GM21786 (cell line): ENCODE results near the gene VEPH1.

ENCODE experiments used
- ATAC-seq: cut with Tn5 transposase; IDR thresholded peaks from one replicate; pipeline ENCODE4 v1.9.1; 2021; ENCODE audit not compliant: unreplicated experiment

Gene VEPH1

GRCh38 chr3:157502916-157503595, at the start of gene VEPH1:
TSS of gene VEPH1 (minus strand) at chr3:157503416. CDS start at chr3:157495349, 8,067 bp downstream.
- no peak for ATAC-seq

GRCh38 chr3:157551961-157552360, 48.7 kb upstream of the VEPH1 start:
- no peak for ATAC-seq

GRCh38 chr3:157549498-157549897, 46.3 kb upstream of the VEPH1 start:
- ATAC-seq, result no peak

GRCh38 chr3:157544501-157545130, 41.4 kb upstream of the VEPH1 start:
- ATAC-seq, result no peak

GRCh38 chr3:157543501-157544035, 40.4 kb upstream of the VEPH1 start:
- no peak for ATAC-seq

GRCh38 chr3:157542711-157543500, 39.7 kb upstream of the VEPH1 start:
- no peak for ATAC-seq

GRCh38 chr3:157541506-157542236, 38.5 kb upstream of the VEPH1 start:
- ATAC-seq, result no peak

GRCh38 chr3:157540656-157541055, 37.4 kb upstream of the VEPH1 start:
- no peak for ATAC-seq

GRCh38 chr3:157535667-157536066, 32.5 kb upstream of the VEPH1 start:
- ATAC-seq, result no peak

GRCh38 chr3:157534725-157535161, 31.5 kb upstream of the VEPH1 start:
- no peak for ATAC-seq

GRCh38 chr3:157533298-157534070, 30.3 kb upstream of the VEPH1 start:
- ATAC-seq, result no peak

GRCh38 chr3:157532529-157533297, 29.5 kb upstream of the VEPH1 start:
- ATAC-seq, result peak; percentile 87

- ATAC-seq, result no peak
These were observed 28.6 kb upstream of the VEPH1 start for GRCh38 chr3:157531771-157532170.

- no peak for ATAC-seq
These were observed 28.1 kb upstream of the VEPH1 start for GRCh38 chr3:157531301-157531660.

- no peak for ATAC-seq
These were observed 27.6 kb upstream of the VEPH1 start for GRCh38 chr3:157530637-157531300.

- no peak for ATAC-seq
These were observed 26.5 kb upstream of the VEPH1 start for GRCh38 chr3:157529751-157530150.

GRCh38 chr3:157529085-157529484, 25.9 kb upstream of the VEPH1 start:
- no peak for ATAC-seq

GRCh38 chr3:157527131-157527881, 24.1 kb upstream of the VEPH1 start:
- no peak for ATAC-seq
